Ascending aorta (tissue), 2 donors: ENCODE data around the gene SIRT4. TPM values are rescaled to one million over a fixed set of nuclear protein-coding genes. Genes with fewer than 3 reads are reported as not detected.
A peak's percentile ranks its signal among the peaks of the same experiment; 100 is the strongest.

Experiments
- DNase-seq, 2 donors: peaks; one replicate each; pipeline ENCODE4 v3.0.0-alpha.2; 2019; ENCODE audit warnings: low spot score in 2 of 2
- H3K27ac ChIP-seq, 2 donors: fragments of 200-600 bp; sonication (generic); one replicate each; pipeline ENCODE4 v1.5.1; 2016 to 2017; ENCODE audit warnings: mild to moderate bottlenecking in 1 of 2
- H3K27me3 ChIP-seq: fragments of 200-600 bp; sonication (generic); one replicate; pipeline ENCODE4 v1.5.1; 2017
- H3K36me3 ChIP-seq, 2 donors: fragments of 200-600 bp; sonication (generic); one replicate each; pipeline ENCODE4 v1.5.1; 2016
- H3K4me1 ChIP-seq, 2 donors: fragments of 200-600 bp; sonication (generic); one replicate each; pipeline ENCODE4 v1.5.1; 2016 to 2017; ENCODE audit warnings: mild to moderate bottlenecking in 1 of 2
- H3K4me3 ChIP-seq, 2 donors: fragments of 200-600 bp; sonication (generic); one replicate each; pipeline ENCODE4 v1.5.1; 2016 to 2017; ENCODE audit warnings: mild to moderate bottlenecking in 1 of 2
- H3K9me3 ChIP-seq, 2 donors: fragments of 200-600 bp; sonication (generic); one replicate each; pipeline ENCODE4 v1.5.1; 2016
- CTCF ChIP-seq, 3 experiments: fragments of 200-600 bp in 2 of 3; fragments of 450-650 bp in 1 of 3; sonication (generic) in 2 of 3; IDR thresholded peaks; one replicate each; pipeline ENCODE4 v1.5.1; 2016 to 2019; ENCODE audit warnings: antibody characterized with exemption in 3 of 3, mild to moderate bottlenecking in 1 of 3, moderate library complexity in 1 of 3
- intact Hi-C: fragments of 100-400 bp; cut with DNase I; formaldehyde crosslinking; loops from one replicate; pipeline ENCODE4 v1.15.1; 2023
- total RNA-seq: library from RNA; depleted of rRNA; stranded (reverse); fragments of >200 nt; gene quantifications from one replicate; pipeline ENCODE4 v1.1.0, GENCODE V29; 2016

SIRT4 gene
- total RNA-seq, 1 donor from 2014 or later = not detected

- H3K9me3 ChIP-seq = no peaks in the 10 kb centered on the region
- intact Hi-C loops = no loop called here
- no peak for TF ChIP-seq CTCF (IDR thresholded peaks at IDR 0.05)
- peak overlapping the region; percentile 89 for H3K27ac ChIP-seq
- peaks cover 23 to 53% of the 10 kb centered on the region in 2 donors for H3K4me1 ChIP-seq
- no peak for DNase-seq
- peaks cover 0 to 6% of the 10 kb centered on the region in 2 donors for H3K36me3 ChIP-seq
- H3K4me3 ChIP-seq = no peak overlapping the region
- no peaks in the 10 kb centered on the region for H3K27me3 ChIP-seq
These were observed 42.5 kb upstream of the SIRT4 start for GRCh38 chr12:120259418-120260202.

- Histone ChIP-seq H3K4me1 (peaks cover 23 to 53% of the 10 kb centered on the region in 2 donors), H3K4me3 (no peak overlapping the region), H3K9me3 (no peaks in the 10 kb centered on the region), H3K36me3 (no peaks in the 10 kb centered on the region), H3K27me3 (no peaks in the 10 kb centered on the region), H3K27ac (peak overlapping the region in 1 of 2 donors; percentile 89)
- no peak for DNase-seq
- TF ChIP-seq CTCF (IDR thresholded peaks at IDR 0.05) = no peak
- intact Hi-C loops = no loop called here
These were observed 41.5 kb upstream of the SIRT4 start for GRCh38 chr12:120260607-120261006.

GRCh38 chr12:120261951-120262851 lies 39.9 kb upstream of the SIRT4 start:
- Histone ChIP-seq H3K36me3 (no peaks in the 10 kb centered on the region), H3K27ac (peak overlapping the region; percentile 90 to 95), H3K27me3 (no peaks in the 10 kb centered on the region), H3K4me1 (peaks cover 13 to 40% of the 10 kb centered on the region in 2 donors), H3K9me3 (no peaks in the 10 kb centered on the region), H3K4me3 (peak overlapping the region; percentile 97 to 98)
- no peak for DNase-seq
- TF ChIP-seq CTCF (IDR thresholded peaks at IDR 0.05) = no peak
- intact Hi-C loops = no loop called here

DNA sequence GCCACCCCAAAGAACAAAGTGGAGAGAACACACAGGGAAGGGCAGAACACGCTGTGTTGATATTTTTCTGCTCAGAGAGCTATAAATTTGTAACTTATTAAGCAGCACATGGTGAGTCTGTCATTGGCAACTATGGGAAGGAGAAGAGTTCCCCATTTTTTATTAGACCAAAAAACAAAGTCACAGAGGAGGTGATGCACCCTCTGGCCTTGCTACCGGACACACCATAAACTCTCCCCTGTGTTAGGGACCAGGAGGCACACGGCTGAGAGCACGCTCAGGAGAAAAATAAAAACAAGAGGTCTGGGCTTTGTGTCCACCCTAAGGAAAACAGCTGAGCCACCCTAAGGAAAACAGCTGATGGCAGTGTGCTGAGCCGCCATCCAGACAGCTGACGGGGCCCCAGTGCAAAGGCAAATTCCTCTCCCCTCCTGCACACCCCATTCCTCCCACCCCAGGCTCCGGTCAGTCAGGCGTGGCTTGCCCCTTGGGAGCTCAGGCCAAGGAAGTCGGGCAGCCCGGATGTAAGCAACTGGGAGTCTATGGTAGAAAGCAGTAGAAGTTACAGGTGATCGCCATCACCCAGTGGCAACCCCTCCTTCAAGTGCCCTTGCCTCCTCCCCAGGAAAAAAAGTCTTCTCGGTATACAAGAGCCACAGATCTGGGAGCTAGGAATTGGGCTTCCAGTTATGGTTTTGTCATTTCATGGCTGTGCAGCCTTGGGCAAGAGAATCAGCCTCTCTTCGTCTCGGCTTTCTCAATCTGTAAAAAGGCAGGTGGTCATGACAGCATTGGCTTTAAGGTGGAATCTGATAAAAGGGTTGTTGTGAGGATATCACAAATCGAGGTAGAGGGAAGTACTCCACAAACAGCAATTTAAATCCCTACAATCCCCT lies 39.0 kb upstream of the SIRT4 start:
- peak overlapping the region; percentile 97 to 98 for H3K4me3 ChIP-seq
- TF ChIP-seq CTCF (IDR thresholded peaks at IDR 0.05) = no peak
- H3K4me1 ChIP-seq = peaks cover 5 to 32% of the 10 kb centered on the region in 2 donors
- peak in 1 of 2 donors; percentile 79 for DNase-seq
- intact Hi-C loops = no loop called here
- H3K27me3 ChIP-seq = no peaks in the 10 kb centered on the region
- H3K36me3 ChIP-seq = no peaks in the 10 kb centered on the region
- H3K9me3 ChIP-seq = no peaks in the 10 kb centered on the region
- H3K27ac ChIP-seq = peak overlapping the region; percentile 90 to 95

DNA sequence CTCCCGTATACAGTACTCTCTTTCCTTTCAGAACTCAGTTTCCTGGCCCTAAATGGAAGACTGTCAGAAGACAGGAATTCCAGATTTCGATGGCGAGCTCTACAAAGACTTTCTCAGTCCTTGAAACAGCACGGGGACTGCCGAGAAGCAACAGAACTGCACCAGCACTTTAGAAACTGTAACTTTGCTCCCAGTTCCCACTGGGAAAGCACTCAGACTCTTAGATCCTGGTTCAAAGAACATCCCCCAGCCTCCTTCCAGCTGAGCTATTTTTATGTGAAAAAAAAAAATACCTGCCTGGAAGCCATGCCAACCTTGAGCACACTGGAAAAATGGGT lies 38.4 kb upstream of the SIRT4 start:
- intact Hi-C loops = loop anchor here (1.0 to 2.0 kb wide), 2 partner anchors 29 to 63 kb away; partner anchors contain the start of gene RPLP0
- peak overlapping the region; percentile 97 to 98 for H3K4me3 ChIP-seq

More for the DNA sequence above, 38.4 kb upstream of the SIRT4 start:
- TF ChIP-seq CTCF (IDR thresholded peaks at IDR 0.05) = no peak
- no peaks in the 10 kb centered on the region for H3K36me3 ChIP-seq
- no peaks in the 10 kb centered on the region for H3K9me3 ChIP-seq
- H3K27ac ChIP-seq = peak overlapping the region; percentile 90 to 95
- H3K27me3 ChIP-seq = no peaks in the 10 kb centered on the region
- DNase-seq = no peak
- H3K4me1 ChIP-seq = peaks cover 5 to 26% of the 10 kb centered on the region in 2 donors
